GM04503 (cell line): ENCODE results near the gene WDR54.
"Not testable (repeated sequence)": the region's sequence is repeated elsewhere in the genome, so short reads cannot be mapped to it uniquely, and the experiment has no call there.

ENCODE experiments used
- DNase-seq: peaks from one replicate; pipeline ENCODE4 v3.0.0-alpha.2; 2012; ENCODE audit warnings: low read depth

WDR54 gene

GRCh38 chr2:74457129-74457548 is 35.6 kb downstream of the WDR54 start:
- no peak for DNase-seq

- DNase-seq, result no peak
Measured at GRCh38 chr2:74457549-74458131, 36.1 kb downstream of the WDR54 start.

GRCh38 chr2:74458132-74458937 is 36.8 kb downstream of the WDR54 start, which contains the start of gene WBP1:
Gene WBP1, plus strand, starts transcription at chr2:74458438. Its CDS starts 165 bp downstream, at chr2:74458603.
- peak; percentile 100 for DNase-seq

- no peak for DNase-seq
Measured at GRCh38 chr2:74458938-74459363, 37.4 kb downstream of the WDR54 start.

GRCh38 chr2:74459503-74460118 is 38.1 kb downstream of the WDR54 start:
- not testable (repeated sequence) for DNase-seq

- not testable (repeated sequence) for DNase-seq
Measured at GRCh38 chr2:74460187-74460586, 38.7 kb downstream of the WDR54 start.

GRCh38 chr2:74461187-74462053 is 39.9 kb downstream of the WDR54 start:
- DNase-seq, result no peak

- no peak for DNase-seq
Measured at GRCh38 chr2:74462054-74462785, 40.7 kb downstream of the WDR54 start.

- no peak for DNase-seq
Measured at GRCh38 chr2:74462786-74463105, 41.2 kb downstream of the WDR54 start.

- no peak for DNase-seq
Measured at GRCh38 chr2:74464406-74464805, 42.9 kb downstream of the WDR54 start.

- DNase-seq, result not testable (repeated sequence)
Measured at GRCh38 chr2:74470742-74471141, 49.2 kb downstream of the WDR54 start.

GRCh38 chr2:74471332-74472065 is 50.0 kb downstream of the WDR54 start:
- no peak for DNase-seq

- peak; percentile 67 for DNase-seq
Measured at GRCh38 chr2:74472086-74472944, 50.8 kb downstream of the WDR54 start, which contains the start of gene MRPL53. Gene MRPL53, minus strand, starts transcription at chr2:74472680. Its CDS starts 20 bp downstream, at chr2:74472660.

GRCh38 chr2:74472945-74473258 is 51.4 kb downstream of the WDR54 start:
- no peak for DNase-seq

GRCh38 chr2:74474481-74474880 is 53.0 kb downstream of the WDR54 start:
- DNase-seq, result no peak

- DNase-seq, result no peak
Measured at GRCh38 chr2:74474899-74475298, 53.4 kb downstream of the WDR54 start.
